Measurements from ENCODE around the gene TRPM7. TPM values are rescaled to one million over a fixed set of nuclear protein-coding genes. Genes with fewer than 3 reads are reported as not detected.

TRPM7 gene
- total and polyA plus RNA-seq, 2 of the 8 experiments (the other 6 are each of a cell fraction or from before 2014, with no cell fraction given) = 7.5 to 33.2 TPM

- FAIRE-seq = no peak
- TF ChIP-seq PHF8 (conservative IDR thresholded peaks at IDR 0.05; ENCODE audit: low read depth, low read length) (no peak), BRCA1 (IDR thresholded peaks at IDR 0.05; ENCODE audit: low read depth, low read length) (no peak), ZNF274 (IDR thresholded peaks at IDR 0.05; ENCODE audit: borderline replicate concordance, extremely low read depth, low read length) (no peak), SIN3A (conservative IDR thresholded peaks at IDR 0.05 in 1 of 2, IDR thresholded peaks at IDR 0.05 in 1 of 2; ENCODE audit: low read depth in 1 of 2, low read length in 2 of 2) (no peak), USF2 (IDR thresholded peaks at IDR 0.05; ENCODE audit: low read length) (no peak), ATF2 (IDR thresholded peaks at IDR 0.05; ENCODE audit: low read length) (no peak), CBX5 (IDR thresholded peaks at IDR 0.05; ENCODE audit: low read depth, low read length) (no peak), BCL11A (IDR thresholded peaks at IDR 0.05; ENCODE audit: low read depth in 2 of 2, low read length in 2 of 2) (no peak), CHD1 (IDR thresholded peaks at IDR 0.05; ENCODE audit: low read depth, low read length) (no peak)
These were observed 33.3 kb downstream of the TRPM7 start for GRCh38 chr15:50653156-50653743.

More at GRCh38 chr15:50653156-50653743, 33.3 kb downstream of the TRPM7 start:
- H2BK5ac ChIP-seq (ENCODE audit: low read depth, low read length) = no peak overlapping the region
- no peak overlapping the region for H4K5ac ChIP-seq (ENCODE audit: insufficient read length, low read depth, low read length)
- H2BK15ac ChIP-seq (ENCODE audit: low read length) = no peak overlapping the region
- H3K79me1 ChIP-seq (ENCODE audit: low read depth, low read length) = no peaks in the 10 kb centered on the region; the same call in 1 of the 2 replicates
- H3K36me3 ChIP-seq (ENCODE audit: control insufficient read depth in 2 of 4, insufficient read depth in 4 of 4, low read length in 3 of 4) = peaks cover 4 to 34% (median 13%) of the 10 kb centered on the region in 4 experiments; a peak in 7 of 8 replicates
- no peak overlapping the region for H3K56ac ChIP-seq (replicated peaks; ENCODE audit: insufficient read length, low read depth, low read length)
- H3K9ac ChIP-seq (replicated peaks in 1 of 4; ENCODE audit: extremely low read depth in 1 of 4, low read depth in 3 of 4, low read length in 3 of 4) = no peak overlapping the region; a peak in 1 of 7 replicates
- no peak overlapping the region for H4K8ac ChIP-seq (ENCODE audit: extremely low read depth, insufficient read depth, low read length)
- no peak overlapping the region for H2BK20ac ChIP-seq (ENCODE audit: low read length)
- H3K4ac ChIP-seq (replicated peaks; ENCODE audit: insufficient read length, low read depth, low read length) = no peak overlapping the region
- no peak overlapping the region for H3K4me3 ChIP-seq (ENCODE audit: extremely low read depth in 1 of 4, insufficient read depth in 2 of 4, low read depth in 3 of 4, low read length in 4 of 4)
- no peak overlapping the region for H3K14ac ChIP-seq (ENCODE audit: insufficient read length)
- ChIA-PET POLR2A (ENCODE audit: partially characterized antibody) (interaction anchor here (1.7 kb wide), 1 partner anchor 10 kb away, joined by 4 read pairs; no protein-coding TSS in a partner anchor), CTCF (ENCODE audit: partially characterized antibody) (interaction anchor here (0.9 kb wide), 1 partner anchor 137 kb away, joined by 3 read pairs; no protein-coding TSS in a partner anchor)
- H3K4me1 ChIP-seq (replicated peaks in 1 of 4; ENCODE audit: control insufficient read depth in 3 of 4, insufficient read depth in 4 of 4, low read length in 3 of 4) = peaks cover 0 to 4% (median 0%) of the 10 kb centered on the region in 4 experiments; a peak in 2 of 7 replicates
- H3K23me2 ChIP-seq (ENCODE audit: low read depth, low read length) = no peaks in the 10 kb centered on the region
- H2AK5ac ChIP-seq (ENCODE audit: low read depth, low read length) = no peak overlapping the region
- no peak overlapping the region for H4K91ac ChIP-seq (replicated peaks; ENCODE audit: insufficient read length, low read length)
- no peaks in the 10 kb centered on the region for H3K27me3 ChIP-seq (replicated peaks in 1 of 4; ENCODE audit: control insufficient read depth in 3 of 4, extremely low read depth in 1 of 4, insufficient read depth in 3 of 4, low read length in 3 of 4)
- DNase-seq (ENCODE audit: low read depth in 1 of 2, low spot score in 2 of 2) = no peak
- WGBS, 2 experiments (ENCODE audit: extremely low coverage in 1 of 2, insufficient coverage in 1 of 2, insufficient read length in 1 of 2, insufficient replicate concordance in 2 of 2, low coverage in 1 of 2, low lambda C conversion rate in 2 of 2, missing lambda C conversion rate in 1 of 2) = 91% methylated on average over 6 of the region's 6 CpGs; no CpG with 5 or more reads in 1 of the 2 experiments
- no peak overlapping the region for H2BK12ac ChIP-seq (ENCODE audit: low read depth, low read length)
- no peak overlapping the region for H2AFZ ChIP-seq (ENCODE audit: low read length)
- 0 out of 4 replicates have a peak, but pooled peaks cover 0 to 2% of the 10 kb centered on the region in 2 experiments for H3K79me2 ChIP-seq (ENCODE audit: control insufficient read depth in 1 of 2, insufficient read depth in 2 of 2, low read length in 2 of 2)
- no peak overlapping the region for H3K27ac ChIP-seq (ENCODE audit: low read depth, low read length)
- H3K18ac ChIP-seq (ENCODE audit: extremely low read depth, low read length) = no peak overlapping the region
- H3K4me2 ChIP-seq (ENCODE audit: insufficient read depth in 1 of 2, low read depth in 2 of 2, low read length in 2 of 2) = no peak overlapping the region
- H3K23ac ChIP-seq (ENCODE audit: insufficient read length) = no peak overlapping the region
- H4K20me1 ChIP-seq (replicated peaks in 1 of 2; ENCODE audit: control insufficient read depth in 1 of 2, insufficient read depth in 2 of 2, low read length in 2 of 2) = peaks cover 0 to 1% of the 10 kb centered on the region in 2 experiments
- H2BK120ac ChIP-seq (replicated peaks; ENCODE audit: low read depth, low read length) = no peak overlapping the region
- no peaks in the 10 kb centered on the region for H3K9me3 ChIP-seq (ENCODE audit: insufficient read depth in 2 of 2, low read depth in 1 of 2, low read length in 1 of 2)

All from H1 (cell line).